Effector memory CD8-positive, alpha-beta T cell (primary cell): ENCODE results near the gene SIGLEC10.
A peak's percentile ranks its signal among the peaks of the same experiment; 100 is the strongest.

Source experiments
- ATAC-seq: fragments of 150-1000 bp; cut with Tn5 transposase; replicated peaks from 2 replicates; pipeline ENCODE4 v1.10.0; 2021; ENCODE audit warnings: mild to moderate bottlenecking, moderate library complexity
- DNase-seq, 3 experiments: peaks; one replicate each; pipeline ENCODE4 v3.0.0; 2021
- H3K27ac Mint-ChIP-seq, 2 donors: one replicate each; pipeline ENCODE4 v1.8.0; 2022; ENCODE audit warnings: mild to moderate bottlenecking in 2 of 2, mixed read lengths in 2 of 2, moderate library complexity in 2 of 2
- H3K27me3 Mint-ChIP-seq, 2 donors: one replicate each; pipeline ENCODE4 v1.8.0; 2022; ENCODE audit warnings: mixed read lengths in 2 of 2
- H3K36me3 Mint-ChIP-seq: one replicate; pipeline ENCODE4 v1.8.0; 2022; ENCODE audit warnings: mild to moderate bottlenecking, moderate library complexity, mixed read lengths; ENCODE audit not compliant: insufficient read depth
- H3K4me1 Mint-ChIP-seq, 2 donors: one replicate each; pipeline ENCODE4 v1.8.0; 2022; ENCODE audit warnings: low read depth in 2 of 2, mixed read lengths in 2 of 2
- H3K4me3 Mint-ChIP-seq, 2 donors: one replicate each; pipeline ENCODE4 v1.8.0; 2022; ENCODE audit warnings: mild to moderate bottlenecking in 2 of 2, mixed read lengths in 2 of 2, moderate library complexity in 2 of 2
- H3K9me3 Mint-ChIP-seq, 2 donors: one replicate each; pipeline ENCODE4 v1.8.0; 2022; ENCODE audit warnings: mixed read lengths in 2 of 2

The SIGLEC10 gene

DNA sequence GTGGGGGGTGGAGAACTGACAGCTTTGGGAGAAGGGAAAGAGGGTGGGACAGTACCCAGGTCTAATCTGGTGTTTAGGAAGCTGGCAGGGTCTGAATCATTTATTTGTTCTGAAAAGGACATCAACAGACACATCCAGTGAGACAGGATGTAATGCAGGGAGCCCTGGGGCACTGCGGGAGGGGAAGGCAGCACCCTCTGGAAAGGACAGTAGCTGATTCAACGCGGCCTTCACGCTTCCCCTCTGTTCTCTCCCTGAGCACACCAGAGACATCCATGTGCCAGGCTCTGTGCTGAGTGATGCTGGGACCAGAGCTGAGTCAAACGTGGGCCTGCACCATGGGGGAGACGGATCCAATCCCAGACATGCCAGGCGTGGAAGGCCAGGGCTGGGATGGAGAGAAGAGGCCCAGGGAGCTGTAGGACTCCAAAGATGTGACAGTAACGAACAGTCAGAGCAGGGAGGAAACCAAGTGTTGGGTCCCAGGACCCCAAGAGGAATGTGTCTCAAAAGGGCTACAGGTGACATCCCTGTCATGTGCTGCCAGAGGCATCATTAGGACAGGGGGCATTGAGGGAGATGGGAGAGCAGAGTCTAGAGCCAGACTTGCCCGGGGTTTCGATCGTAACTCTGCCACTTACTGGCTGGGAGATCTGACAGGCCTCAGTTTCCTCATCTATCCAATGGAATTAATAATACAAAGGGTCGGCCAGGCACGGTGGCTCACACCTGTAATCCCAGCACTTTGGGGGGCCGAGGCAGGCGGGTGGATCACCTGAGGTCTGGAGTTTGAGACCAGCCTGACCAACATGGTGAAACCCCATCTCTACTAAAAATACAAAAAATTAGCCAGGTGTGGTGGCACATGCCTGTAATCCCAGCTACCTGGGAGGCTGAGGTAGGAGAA lies 53.0 kb downstream of the SIGLEC10 start:
- no peaks in the 10 kb centered on the region for H3K27me3 Mint-ChIP-seq
- no peak for ATAC-seq

GRCh38 chr19:51361239-51361638 lies 56.2 kb downstream of the SIGLEC10 start:
- Mint-ChIP-seq H3K9me3 (no peaks in the 10 kb centered on the region), H3K4me3 (no peak overlapping the region), H3K4me1 (peaks cover 29 to 32% of the 10 kb centered on the region in 2 donors), H3K27me3 (no peaks in the 10 kb centered on the region), H3K36me3 (peaks cover 17% of the 10 kb centered on the region), H3K27ac (no peak overlapping the region)
- DNase-seq: no peak
- no peak for ATAC-seq

More for the DNA sequence above, 53.0 kb downstream of the SIGLEC10 start:
- H3K27ac Mint-ChIP-seq: peak overlapping the region in 1 of 2 donors; percentile 73
- no peak for DNase-seq
- H3K36me3 Mint-ChIP-seq: peaks cover 37% of the 10 kb centered on the region
- H3K4me1 Mint-ChIP-seq: peaks cover 44 to 54% of the 10 kb centered on the region in 2 donors
- peak overlapping the region; percentile 2 to 50 for H3K4me3 Mint-ChIP-seq
- H3K9me3 Mint-ChIP-seq: no peaks in the 10 kb centered on the region
